HG03521 (cell line): ENCODE measurements around the gene COL4A4.

ENCODE experiments used
- ATAC-seq: cut with Tn5 transposase; IDR thresholded peaks from one replicate; pipeline ENCODE4 v1.9.1; 2021; ENCODE audit warnings: mild to moderate bottlenecking, moderate library complexity; ENCODE audit not compliant: unreplicated experiment

The COL4A4 gene

GRCh38 chr2:227033471-227034148 is 130.4 kb downstream of the COL4A4 start:
- no peak for ATAC-seq

- no peak for ATAC-seq
Measured at GRCh38 chr2:227031379-227031778, 132.6 kb downstream of the COL4A4 start.

DNA sequence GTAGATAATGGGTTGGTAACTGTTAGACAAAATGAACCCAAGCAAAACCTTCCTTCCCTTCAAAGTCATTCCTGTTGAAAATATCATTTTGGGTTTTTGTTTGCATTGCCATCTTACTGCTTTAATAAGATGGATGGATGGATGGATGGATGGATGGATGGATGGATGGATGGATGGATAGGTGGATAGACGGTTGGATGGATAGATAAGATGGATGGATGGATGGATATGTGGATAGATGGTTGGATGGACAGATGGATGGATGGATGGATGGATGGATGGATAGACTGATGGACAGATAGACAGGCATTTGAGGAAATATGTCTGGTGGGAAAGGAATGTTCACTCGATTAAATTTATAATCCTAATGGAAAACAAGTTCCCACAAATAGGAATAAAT is 133.2 kb downstream of the COL4A4 start:
- ATAC-seq = no peak

DNA sequence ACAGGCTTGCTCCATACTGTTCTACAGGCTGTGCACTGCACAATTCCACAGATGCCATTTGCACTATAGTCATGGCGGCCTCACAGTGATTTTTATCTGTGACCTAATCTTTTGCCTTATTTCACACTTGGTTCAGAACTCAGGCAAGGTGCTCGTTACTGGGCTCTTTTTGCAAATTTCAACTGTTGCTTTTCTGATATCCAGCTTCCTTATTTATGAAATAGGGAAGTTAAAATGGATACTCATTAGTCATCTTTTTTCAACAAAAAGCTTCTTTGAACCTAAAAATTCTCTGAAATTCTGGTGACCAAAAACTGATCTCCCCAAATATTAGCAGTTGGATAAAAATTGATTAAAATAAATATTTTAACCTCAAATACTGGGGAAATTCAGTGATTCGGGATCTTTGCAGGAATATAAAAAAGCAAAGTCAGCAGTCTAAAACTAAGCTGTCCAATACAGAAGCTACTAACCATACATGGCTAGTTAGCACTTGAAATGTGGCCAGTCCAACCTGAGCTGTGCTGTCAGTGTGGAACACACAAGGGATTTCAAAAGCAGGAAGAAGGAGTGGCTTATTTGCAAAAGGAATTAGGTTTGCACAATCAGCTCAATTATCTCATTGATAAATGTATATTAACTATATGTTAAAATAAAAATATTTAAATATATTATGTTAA is 134.4 kb downstream of the COL4A4 start:
- no peak for ATAC-seq

DNA sequence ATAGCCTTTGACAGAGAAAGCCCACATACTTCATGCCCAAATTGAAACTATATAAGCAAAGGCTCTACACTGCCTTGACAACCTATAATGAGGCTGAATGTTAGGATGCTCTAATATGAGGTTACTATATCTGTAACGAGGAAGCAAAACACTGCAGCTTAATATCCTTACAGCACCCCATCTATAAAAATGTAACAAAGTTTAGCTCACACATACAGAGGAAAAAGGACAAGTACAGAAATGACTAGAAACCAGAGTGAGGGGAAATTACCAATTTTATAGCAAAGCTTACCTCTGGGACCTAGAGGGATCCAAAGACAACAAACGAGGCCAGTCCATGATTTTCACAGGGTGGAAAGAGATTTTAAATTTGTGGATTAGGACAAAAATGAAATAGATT is 138.5 kb downstream of the COL4A4 start:
- ATAC-seq = no peak

DNA sequence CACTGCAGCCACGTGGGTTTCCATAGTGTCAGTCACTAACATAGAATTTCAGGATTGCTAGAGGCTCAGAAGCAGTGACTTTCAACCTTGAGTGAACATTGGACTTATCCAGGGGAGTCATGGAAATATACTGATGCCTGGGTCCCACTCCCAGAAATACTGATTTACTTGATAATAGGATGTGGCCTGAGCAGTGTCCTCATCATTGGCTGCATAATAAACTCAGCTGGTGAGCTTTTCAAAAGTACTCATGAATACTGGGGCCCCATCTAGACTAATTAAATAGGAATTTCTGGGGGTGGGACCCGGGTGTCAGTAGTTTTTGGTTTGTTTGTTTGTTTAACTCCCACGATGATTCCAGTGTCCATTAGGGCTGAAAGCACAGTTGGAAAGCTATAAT is 141.4 kb downstream of the COL4A4 start:
- no peak for ATAC-seq

- no peak for ATAC-seq
Measured at GRCh38 chr2:227020416-227020815, 143.6 kb downstream of the COL4A4 start.

DNA sequence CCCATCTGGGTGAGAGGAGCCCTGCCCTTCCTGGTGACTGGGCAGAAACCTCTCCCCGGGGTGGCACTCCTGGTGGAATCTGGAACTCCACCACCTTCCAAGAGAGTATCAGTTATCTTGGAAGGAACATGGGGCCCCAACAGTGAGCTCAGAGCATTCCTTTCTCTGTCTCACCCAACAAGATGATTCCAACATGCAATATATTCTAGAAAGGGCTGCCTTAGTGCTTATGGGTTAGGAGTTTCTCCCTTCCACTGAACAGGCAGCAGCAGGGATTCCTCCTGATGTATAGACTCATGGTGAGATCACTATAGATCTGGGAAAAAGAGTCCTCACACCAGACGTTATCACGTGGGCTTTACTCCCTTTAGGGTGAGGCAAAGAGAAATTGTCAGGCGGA is 147.1 kb downstream of the COL4A4 start:
- no peak for ATAC-seq

GRCh38 chr2:227013881-227014280 is 150.1 kb downstream of the COL4A4 start:
- ATAC-seq = no peak

- ATAC-seq = no peak
Measured at GRCh38 chr2:227013330-227013729, 150.7 kb downstream of the COL4A4 start.

GRCh38 chr2:227010433-227010832 is 153.6 kb downstream of the COL4A4 start:
- no peak for ATAC-seq

DNA sequence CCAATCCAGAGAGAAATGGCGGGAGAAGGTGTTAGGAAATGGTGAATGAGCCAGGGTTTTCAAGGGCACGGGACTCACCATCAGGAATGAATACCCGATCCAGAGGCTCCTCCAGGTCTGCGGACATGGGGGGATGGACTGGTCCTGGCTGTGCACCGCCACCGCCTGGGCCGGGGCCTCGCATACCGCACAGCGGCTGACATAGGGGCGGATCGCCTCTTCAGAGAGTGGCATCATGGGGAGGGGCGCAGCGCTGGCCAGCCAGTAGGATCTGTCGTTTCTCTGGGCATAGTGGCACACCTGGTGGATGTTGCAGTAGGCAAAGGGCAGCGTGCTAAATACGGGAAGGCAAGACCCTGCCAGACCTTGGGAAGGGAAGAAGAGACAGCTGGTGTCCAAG is 156.1 kb downstream of the COL4A4 start:
- no peak for ATAC-seq

GRCh38 chr2:227007148-227007547 is 156.9 kb downstream of the COL4A4 start:
- ATAC-seq = no peak

DNA sequence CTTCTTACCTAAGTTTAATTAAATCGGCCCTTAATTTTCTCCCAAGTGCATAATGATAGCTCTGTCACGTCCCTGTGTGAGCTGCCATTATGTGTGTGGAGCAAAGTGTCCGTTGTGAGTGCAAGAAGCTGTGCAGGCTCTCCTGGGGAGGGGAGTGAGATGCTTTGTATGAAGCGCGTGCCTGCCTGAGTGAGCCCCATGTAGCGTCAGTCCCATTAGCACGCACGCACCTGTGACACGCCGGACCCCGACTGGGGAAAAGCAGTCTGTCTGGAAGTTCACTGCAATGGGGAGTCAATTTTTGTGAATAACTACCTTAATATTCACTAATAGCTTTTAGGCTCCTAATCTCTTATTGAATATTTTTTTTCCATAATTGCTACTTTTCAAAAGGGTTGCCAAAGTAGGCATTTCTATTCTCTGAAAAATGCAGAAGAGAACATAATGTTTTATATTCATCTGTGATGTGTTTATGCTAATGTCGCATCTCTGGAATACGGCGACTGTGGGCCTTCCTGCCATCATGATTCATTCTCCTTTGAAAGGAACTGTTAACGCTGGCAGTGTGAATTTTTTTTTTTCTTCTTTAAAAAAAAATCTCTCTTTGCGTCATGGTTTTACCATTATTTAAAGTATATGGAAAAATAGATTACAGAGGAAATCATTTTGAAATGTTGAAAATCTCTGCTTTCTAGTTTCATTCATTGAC is 157.7 kb downstream of the COL4A4 start:
- ATAC-seq = no peak

DNA sequence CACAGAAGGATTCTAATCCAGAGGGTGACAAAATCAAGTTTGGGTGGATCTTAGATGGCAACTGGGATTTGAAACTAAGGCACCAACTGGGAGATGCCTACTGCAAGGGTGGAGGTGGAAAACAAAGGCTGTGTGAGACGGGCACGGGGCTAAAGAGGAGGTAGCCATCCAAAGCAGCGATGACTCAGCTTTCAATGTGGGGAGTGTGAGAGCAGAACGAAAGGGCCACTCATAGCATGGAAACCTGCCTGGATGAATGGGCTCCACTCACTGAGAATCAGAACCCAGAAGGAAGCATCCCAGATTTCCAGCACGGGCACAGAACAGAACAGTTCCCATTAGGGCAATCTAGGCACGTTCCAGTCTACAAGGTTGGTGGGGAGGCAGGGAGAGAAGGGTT is 159.5 kb downstream of the COL4A4 start:
- no peak for ATAC-seq

DNA sequence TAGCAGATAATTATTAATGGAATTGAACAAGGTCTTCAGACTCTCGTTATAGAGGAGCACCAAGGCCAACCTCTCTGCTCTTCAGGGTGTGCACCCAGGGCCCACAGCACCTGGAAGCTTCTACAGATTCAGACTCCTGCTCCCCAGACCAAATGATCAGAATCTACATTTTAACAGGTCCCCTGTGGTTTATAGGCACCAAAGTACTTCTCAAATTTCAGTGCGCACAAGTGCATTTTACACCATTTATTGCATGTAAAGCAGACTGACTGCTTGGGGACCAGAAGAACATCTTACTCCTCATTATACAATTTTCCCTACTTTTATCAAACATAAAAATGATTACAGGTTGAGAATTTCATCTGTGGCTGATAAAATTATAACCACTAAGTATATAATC is 163.9 kb downstream of the COL4A4 start:
- no peak for ATAC-seq

DNA sequence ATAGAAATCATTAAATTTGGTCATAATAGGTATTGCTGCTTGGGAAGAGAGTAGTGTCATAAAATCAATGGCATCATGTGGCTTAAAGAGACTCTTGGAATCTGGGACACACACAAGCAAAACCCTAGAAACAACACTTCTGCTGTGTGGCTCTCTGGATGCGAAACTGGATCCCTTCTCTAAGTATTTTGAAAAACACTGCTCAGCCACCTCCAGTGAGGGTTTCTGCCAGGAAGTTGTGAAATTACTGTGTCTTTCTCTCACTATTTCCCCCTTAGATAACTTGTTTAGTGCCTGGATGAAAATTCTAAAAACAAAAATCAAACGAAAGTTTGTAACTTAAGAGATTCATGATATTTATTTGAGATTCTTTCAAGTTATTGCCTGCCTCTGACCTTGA is 164.3 kb downstream of the COL4A4 start:
- ATAC-seq = no peak

DNA sequence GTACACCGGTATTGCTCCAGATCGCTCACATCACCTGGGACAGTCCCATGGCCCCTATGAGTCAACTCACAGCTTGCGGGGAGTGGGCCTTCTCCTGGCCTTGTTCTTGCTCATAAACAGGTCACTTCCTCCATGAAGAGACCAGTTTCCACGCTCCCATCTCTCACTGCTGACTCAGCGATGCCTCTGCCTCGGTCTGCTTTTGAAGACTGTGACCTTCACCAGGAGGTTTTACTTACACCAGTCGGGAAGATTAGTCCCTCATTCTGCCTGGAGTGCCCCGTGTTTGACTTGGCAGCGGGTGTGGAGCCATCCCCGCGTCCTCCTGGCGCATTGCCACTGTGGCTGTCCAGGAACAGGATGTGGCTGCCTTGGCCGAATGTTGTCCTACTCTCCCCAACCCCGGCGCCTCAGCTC is 168.4 kb downstream of the COL4A4 start:
- ATAC-seq = no peak

DNA sequence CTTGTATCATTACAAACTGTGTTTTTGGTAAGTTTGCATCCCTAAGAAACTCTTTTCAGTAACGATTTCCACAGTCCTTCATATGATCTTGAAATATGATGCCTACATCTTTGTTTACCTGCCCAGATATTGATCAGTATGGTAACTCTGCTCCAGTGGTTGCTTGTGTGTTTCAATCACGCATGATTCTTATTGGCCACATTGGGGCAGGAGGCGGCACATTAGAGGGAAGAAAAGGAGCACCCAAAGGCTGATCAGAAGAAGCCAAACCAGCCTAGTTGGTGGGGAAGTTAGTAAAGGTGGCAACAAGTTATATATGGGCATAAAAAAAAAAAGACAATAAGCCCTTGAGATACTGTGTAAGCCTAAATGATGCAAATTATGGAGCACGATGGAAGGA is 169.2 kb downstream of the COL4A4 start:
- no peak for ATAC-seq

DNA sequence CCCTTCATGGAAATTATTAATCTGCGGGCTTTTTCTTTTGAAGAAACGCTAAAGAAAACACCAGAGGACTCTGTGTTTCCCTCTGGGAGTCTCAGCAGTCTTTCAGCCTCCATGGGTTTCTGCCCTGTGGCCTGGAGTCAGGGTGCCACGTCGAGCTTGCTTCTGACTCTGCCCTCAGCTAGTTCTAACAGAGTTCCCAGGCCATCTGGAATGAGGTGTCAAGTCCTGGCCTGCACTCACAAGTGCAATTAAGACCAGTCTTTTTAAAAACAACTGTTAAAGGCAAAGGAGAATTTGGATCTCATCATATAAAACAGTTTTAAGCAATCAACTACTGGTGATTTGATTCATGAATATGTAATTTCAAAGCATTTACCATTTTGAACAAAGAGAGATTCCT is 170.8 kb downstream of the COL4A4 start:
- ATAC-seq = no peak

DNA sequence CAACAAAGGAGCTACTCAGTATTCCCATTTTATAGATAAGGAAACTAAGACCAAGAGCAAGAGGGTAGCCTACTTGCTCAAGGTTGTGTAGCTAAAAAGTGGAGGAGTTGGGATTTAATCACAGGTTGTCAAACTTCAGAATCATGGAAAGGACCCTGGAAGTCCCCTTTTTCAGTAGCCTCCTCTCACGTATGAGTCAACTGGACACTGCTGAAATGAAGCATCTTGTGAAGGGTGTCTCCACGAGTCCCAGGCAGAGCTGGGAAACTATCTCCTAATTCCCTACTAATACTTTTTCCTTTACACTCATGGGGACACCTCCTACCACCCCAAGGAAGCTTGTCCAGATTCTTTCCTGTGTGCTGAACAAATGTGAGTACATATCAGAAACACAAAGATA is 172.3 kb downstream of the COL4A4 start:
- no peak for ATAC-seq

- ATAC-seq = no peak
Measured at GRCh38 chr2:226985583-226985946, 178.4 kb downstream of the COL4A4 start.
